ENCODE data around the gene ZNF579. TPM values are rescaled to one million over a fixed set of nuclear protein-coding genes. Genes with fewer than 3 reads are reported as not detected.
A peak's percentile ranks its signal among the peaks of the same experiment; 100 is the strongest.

Gene ZNF579
- polyA plus RNA-seq, 6 donors from 2014 or later, result 0.13 to 0.85 (median 0.40) TPM

DNA sequence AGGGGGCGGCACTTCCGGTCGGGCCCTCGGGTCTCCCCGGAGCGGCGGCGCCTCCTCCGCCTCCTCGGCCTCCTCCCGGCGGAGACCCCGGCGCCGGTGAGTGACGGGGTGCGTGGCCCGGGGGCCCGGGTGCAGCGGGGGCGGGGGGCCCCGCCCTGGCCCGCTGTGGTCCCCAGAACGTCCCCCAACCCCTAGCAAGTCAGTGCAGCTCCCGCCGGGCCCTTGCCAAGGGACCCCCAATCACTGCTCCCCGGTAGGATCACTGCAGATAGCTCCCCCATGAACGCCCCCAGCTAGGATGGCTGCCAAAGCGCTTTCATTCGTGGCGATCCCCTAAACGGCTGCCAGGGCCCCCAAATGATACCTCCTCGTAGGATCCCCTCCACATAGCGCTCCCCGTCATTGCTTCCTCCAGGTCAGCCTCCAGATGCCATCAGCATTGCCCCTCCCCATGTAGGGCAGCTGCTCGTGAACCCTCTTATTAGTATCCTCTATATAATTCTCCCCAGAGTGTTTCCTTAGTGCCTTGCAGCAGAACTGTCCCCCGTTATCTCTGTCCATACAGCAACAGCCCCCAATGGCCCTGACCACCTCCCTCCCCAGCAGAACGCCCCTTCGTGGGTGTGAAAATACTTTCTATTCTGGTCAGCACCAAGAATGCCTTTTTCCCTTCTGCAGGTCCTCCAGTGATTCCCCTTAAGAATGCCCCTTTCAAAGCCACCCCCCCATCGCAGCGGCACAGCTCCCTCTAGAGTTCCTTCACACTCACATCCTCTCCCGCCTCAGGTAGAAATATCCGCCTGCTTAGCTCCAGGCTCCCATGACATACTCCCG lies 25.2 kb upstream of the ZNF579 start, which contains the start of gene ZNF865:
TSS of gene ZNF865 (plus strand) at position 11 of the 834 bp plus-strand sequence. CDS start 7,972 bp downstream, outside the sequence.
- DNase-seq (peak; percentile 66), ATAC-seq (ENCODE audit: low read depth in 2 of 2) (peak; percentile 44 to 45)
- no peaks in the 10 kb centered on the region for H3K27me3 Mint-ChIP-seq
- peak within 1 kb of the TSS; percentile 95 to 99 (median 98) for H3K27ac Mint-ChIP-seq
- peaks cover 4 to 14% of the 10 kb centered on the region in 2 donors for H3K36me3 Mint-ChIP-seq
- peaks cover 53 to 81% (median 75%) of the 10 kb centered on the region in 3 donors for H3K4me1 Mint-ChIP-seq
- peak within 1 kb of the TSS; percentile 86 to 98 (median 95) for H3K4me3 Mint-ChIP-seq
- peaks cover 0 to 2% (median 0%) of the 10 kb centered on the region in 7 donors for H3K9me3 Mint-ChIP-seq

DNA sequence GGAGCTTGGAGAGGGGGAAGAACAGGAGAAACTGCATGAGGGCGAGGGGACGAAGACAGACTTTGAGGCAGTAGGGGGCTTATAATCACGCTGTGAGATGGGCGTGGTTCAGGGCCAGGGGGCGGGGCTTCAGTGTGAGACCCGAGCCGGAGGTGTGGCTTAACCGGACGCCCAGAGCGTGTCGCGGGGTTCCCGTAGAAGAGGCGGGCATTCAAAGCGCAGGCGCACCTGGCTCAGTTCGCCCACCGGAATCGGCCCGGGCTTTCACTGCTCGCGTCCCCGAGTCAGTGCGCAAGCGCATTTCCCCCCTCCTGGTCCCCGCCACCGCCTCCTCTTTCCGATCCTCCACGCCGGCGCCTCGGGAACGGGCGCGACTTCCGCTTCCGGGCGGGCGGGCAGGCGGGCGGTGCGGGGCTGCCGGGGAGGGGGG lies 24.6 kb upstream of the ZNF579 start:
- H3K27ac Mint-ChIP-seq, result peak overlapping the region; percentile 95 to 98 (median 97)
- peaks cover 50 to 75% (median 71%) of the 10 kb centered on the region in 3 donors for H3K4me1 Mint-ChIP-seq
- peaks cover 4 to 14% of the 10 kb centered on the region in 2 donors for H3K36me3 Mint-ChIP-seq
- ATAC-seq (ENCODE audit: low read depth in 2 of 2) (peak; percentile 71 to 74), DNase-seq (peak; percentile 94)
- no peaks in the 10 kb centered on the region for H3K27me3 Mint-ChIP-seq
- peaks cover 0 to 2% (median 0%) of the 10 kb centered on the region in 7 donors for H3K9me3 Mint-ChIP-seq
- peak overlapping the region; percentile 86 to 95 (median 90) for H3K4me3 Mint-ChIP-seq

DNA sequence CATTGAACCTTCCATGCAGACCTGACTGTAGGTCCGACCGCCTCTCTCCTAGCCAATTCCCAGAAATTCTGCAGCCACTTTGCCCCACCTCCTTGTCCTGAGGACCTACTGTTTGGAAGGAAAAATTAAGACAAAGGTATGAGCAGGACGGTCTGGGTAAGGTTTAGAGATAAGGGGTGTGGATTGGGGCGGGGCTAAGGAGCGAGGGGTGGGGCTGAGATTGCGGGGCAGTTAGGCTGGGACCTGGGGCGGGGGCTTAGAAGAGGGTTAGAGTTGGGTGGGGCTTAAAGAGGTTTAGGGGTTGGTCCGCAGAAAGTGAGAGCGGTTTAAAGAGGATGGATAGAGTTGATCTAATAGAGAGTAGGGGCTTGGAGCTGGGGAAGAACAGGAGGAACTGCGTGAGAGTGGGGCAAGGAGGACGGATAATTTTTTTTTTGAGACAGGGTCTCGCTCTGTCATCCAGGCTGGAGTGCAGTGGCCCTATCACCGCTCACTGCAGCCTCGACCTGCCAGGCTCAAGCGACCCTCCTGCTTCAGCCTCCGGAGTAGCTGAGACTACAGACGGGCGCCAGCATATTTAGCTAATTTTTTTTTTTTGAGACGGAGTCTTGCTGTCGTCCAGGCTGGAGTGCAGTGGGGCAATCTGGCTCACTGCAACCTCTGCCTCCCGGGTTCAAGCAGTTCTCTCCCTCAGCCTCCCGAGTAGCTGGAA lies 23.1 kb upstream of the ZNF579 start:
- Mint-ChIP-seq H3K4me3 (peak overlapping the region; percentile 55 to 95 (median 76)), H3K36me3 (peaks cover 0 to 7% of the 10 kb centered on the region in 2 donors), H3K27ac (peak overlapping the region in 4 of 6 donors; percentile 22 to 98 (median 96)), H3K27me3 (no peaks in the 10 kb centered on the region), H3K4me1 (peaks cover 43 to 64% (median 63%) of the 10 kb centered on the region in 3 donors), H3K9me3 (peaks cover 0 to 3% (median 0%) of the 10 kb centered on the region in 7 donors)
- no peak for DNase-seq
- no peak for ATAC-seq (ENCODE audit: low read depth in 2 of 2)

DNA sequence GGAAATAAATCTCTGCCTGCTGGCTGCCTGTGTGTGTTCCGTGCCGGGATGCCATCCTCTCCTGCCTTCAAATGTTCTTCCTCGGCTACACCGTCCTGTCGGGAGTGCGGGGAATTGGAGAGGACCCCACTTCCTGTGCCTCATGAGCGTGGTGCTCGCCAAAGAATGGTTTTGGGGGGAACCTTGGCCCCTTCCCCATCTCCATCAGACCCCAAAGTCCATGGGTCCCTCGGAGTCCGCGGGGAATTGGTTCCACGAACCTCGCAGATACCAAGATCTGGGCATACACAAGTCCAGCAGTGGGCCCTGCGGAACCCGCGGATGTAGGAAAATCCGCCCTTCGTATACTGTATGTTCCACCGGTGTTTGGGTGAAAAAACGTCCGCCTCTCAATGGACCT lies 22.5 kb upstream of the ZNF579 start:
- Mint-ChIP-seq H3K27me3 (no peaks in the 10 kb centered on the region), H3K4me1 (peaks cover 42 to 61% (median 60%) of the 10 kb centered on the region in 3 donors), H3K9me3 (peaks cover 0 to 5% (median 0%) of the 10 kb centered on the region in 7 donors), H3K27ac (peak overlapping the region in 2 of 6 donors; percentile 17 to 29), H3K4me3 (peak overlapping the region in 5 of 8 donors; percentile 36 to 95 (median 65)), H3K36me3 (peaks cover 0 to 5% of the 10 kb centered on the region in 2 donors)
- ATAC-seq (ENCODE audit: low read depth in 2 of 2) (no peak), DNase-seq (no peak)

DNA sequence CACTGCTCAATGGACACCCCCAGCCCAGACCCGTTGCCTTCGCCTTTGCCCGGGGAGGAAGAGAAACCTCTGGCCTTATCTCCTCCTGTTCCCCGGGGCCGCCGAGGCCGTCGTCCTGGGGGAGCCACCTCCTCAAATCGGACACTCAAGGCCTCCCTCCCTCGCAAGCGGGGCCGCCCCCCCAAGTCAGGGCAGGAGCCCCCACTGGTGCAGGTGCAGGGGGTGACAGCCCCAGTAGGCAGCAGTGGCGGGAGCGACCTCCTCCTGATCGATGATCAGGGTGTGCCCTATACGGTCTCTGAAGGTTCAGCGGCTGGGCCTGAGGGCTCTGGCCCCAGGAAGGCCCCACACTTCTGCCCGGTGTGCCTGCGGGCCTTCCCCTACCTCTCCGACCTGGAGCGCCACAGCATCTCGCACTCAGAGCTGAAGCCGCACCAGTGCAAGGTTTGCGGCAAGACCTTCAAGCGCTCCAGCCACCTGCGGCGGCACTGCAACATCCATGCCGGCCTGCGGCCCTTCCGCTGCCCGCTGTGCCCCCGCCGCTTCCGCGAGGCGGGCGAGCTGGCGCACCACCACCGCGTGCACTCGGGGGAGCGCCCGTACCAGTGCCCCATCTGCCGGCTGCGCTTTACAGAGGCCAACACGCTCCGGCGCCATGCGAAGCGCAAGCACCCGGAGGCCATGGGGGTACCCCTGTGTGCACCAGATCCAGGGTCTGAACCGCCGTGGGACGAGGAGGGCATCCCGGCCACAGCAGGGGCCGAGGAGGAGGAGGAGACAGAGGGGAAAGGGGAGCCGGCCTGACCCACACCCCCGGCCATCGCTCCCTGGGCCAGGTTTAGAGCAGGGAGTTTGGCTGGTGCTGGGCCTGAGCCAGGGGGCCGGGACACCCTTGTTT lies 21.7 kb upstream of the ZNF579 start:
- H3K9me3 Mint-ChIP-seq, result peaks cover 0 to 5% (median 0%) of the 10 kb centered on the region in 7 donors
- DNase-seq, result no peak
- H3K27me3 Mint-ChIP-seq, result no peaks in the 10 kb centered on the region
- ATAC-seq (ENCODE audit: low read depth in 2 of 2), result no peak
- H3K4me3 Mint-ChIP-seq, result peak overlapping the region in 5 of 8 donors; percentile 70 to 92 (median 90)
- H3K36me3 Mint-ChIP-seq, result peaks cover 0 to under 1% of the 10 kb centered on the region in 2 donors
- H3K4me1 Mint-ChIP-seq, result peaks cover 37 to 57% (median 55%) of the 10 kb centered on the region in 3 donors
- H3K27ac Mint-ChIP-seq, result peak overlapping the region in 2 of 6 donors; percentile 67 to 76

DNA sequence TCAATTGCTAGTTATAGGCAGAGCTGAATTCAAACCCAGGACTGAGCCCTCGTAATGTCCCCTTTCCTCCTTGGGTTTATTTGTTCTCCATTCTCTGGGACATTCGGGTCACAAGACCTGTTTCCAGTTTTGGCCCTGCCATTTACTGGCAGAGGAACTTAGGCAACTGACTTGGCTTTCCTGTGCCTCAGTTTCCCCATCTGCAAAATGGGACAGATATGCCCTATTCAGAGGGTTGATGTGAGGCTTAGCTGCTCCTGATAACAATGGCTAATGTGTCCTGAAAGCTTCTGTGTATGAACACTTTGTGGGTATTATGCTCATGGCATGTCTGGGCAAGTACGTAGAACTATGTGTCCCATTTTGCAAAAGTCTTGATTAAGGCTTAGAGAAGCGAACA lies 20.4 kb upstream of the ZNF579 start:
- peaks cover 0 to 5% (median 0%) of the 10 kb centered on the region in 7 donors for H3K9me3 Mint-ChIP-seq
- H3K4me1 Mint-ChIP-seq, result peaks cover 27 to 47% (median 44%) of the 10 kb centered on the region in 3 donors
- no peak for DNase-seq
- H3K27me3 Mint-ChIP-seq, result no peaks in the 10 kb centered on the region
- peak overlapping the region; percentile 70 to 97 (median 90) for H3K4me3 Mint-ChIP-seq
- H3K36me3 Mint-ChIP-seq, result peaks cover 9 to 13% of the 10 kb centered on the region in 2 donors
- no peak for ATAC-seq (ENCODE audit: low read depth in 2 of 2)
- H3K27ac Mint-ChIP-seq, result peak overlapping the region in 3 of 6 donors; percentile 69 to 96 (median 91)

DNA sequence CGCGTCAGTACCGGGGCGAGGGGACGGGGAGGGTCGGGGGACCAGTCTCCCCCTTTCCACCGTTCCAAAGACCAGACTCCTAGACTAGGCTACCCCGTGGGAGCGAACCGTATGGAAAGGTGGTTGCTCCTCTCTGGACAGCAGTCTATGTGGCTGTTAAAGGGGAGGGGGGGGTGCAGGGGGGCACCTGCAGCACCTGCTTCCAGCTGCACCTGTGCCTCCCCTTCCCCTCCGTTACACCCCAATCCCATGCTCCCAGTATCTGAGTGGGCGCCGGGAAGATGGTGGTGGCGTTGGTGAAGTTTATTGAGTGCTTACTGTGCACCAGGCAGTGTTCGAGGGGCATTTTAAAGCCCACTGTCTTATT lies 20.0 kb upstream of the ZNF579 start:
- Mint-ChIP-seq H3K4me3 (peak overlapping the region; percentile 70 to 97 (median 90)), H3K36me3 (peaks cover 12 to 18% of the 10 kb centered on the region in 2 donors)

DNA sequence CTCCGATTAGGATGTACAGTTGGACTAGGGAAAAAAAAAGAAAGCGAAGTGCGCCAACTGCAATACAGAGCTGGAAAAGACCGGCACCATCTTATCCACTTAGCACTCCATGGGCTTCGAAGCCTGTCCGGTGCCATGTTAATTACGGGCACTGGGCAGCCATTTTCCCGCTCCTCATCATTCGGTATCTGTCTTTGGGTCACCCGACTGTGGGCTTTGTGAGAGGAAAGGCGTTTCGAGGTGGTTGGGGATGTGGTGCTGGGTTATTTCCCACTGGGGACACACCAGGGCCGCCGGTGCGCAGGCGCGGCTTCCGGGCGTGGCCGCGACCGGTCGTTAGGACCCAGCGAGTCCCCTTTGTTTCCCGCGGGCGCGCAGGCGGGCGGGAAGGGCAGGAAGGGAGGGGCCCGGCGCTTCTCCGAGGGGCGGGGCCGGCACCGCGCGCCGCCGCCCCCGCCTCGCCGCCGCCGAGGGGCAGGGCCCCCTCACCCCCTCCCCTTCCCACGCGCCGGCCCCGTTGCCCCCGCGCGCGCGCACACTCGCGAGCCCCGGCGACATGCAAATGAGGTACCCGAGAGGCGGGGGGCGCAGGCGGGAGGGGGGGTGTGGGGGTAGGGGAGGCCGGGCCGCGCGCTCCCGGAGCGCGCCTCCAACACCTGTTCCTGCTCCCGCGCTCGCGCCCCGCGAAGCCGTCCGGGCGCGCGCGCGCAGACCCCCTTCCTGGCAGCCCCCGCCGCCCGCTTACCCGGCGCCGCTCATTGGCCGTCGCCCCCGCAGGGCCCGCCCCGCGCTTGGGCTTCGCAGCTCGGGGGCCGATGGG lies 19.4 kb upstream of the ZNF579 start, which contains the start of gene ZNF524:
TSS of gene ZNF524 (plus strand) at position 447 of the 820 bp plus-strand sequence. CDS start 1,825 bp downstream, outside the sequence.
- H3K27me3 Mint-ChIP-seq, result no peaks in the 10 kb centered on the region
- H3K27ac Mint-ChIP-seq, result peak within 1 kb of the TSS; percentile 96 to 99 (median 99)
- DNase-seq (peak; percentile 91), ATAC-seq (ENCODE audit: low read depth in 2 of 2) (peak; percentile 64 to 68)
- H3K4me1 Mint-ChIP-seq, result peaks cover 23 to 47% (median 39%) of the 10 kb centered on the region in 3 donors
- H3K9me3 Mint-ChIP-seq, result peaks cover 0 to 10% (median 0%) of the 10 kb centered on the region in 7 donors
- H3K4me3 Mint-ChIP-seq, result peak within 1 kb of the TSS; percentile 90 to 100 (median 98)
- peaks cover 18 to 24% of the 10 kb centered on the region in 2 donors for H3K36me3 Mint-ChIP-seq

More for the DNA sequence above, 20.0 kb upstream of the ZNF579 start:
- Mint-ChIP-seq H3K9me3 (peaks cover 0 to 8% (median 0%) of the 10 kb centered on the region in 7 donors), H3K27ac (peak overlapping the region in 2 of 6 donors; percentile 69 to 96), H3K4me1 (peaks cover 23 to 43% (median 39%) of the 10 kb centered on the region in 3 donors), H3K27me3 (no peaks in the 10 kb centered on the region)
- no peak for ATAC-seq (ENCODE audit: low read depth in 2 of 2)
- no peak for DNase-seq

DNA sequence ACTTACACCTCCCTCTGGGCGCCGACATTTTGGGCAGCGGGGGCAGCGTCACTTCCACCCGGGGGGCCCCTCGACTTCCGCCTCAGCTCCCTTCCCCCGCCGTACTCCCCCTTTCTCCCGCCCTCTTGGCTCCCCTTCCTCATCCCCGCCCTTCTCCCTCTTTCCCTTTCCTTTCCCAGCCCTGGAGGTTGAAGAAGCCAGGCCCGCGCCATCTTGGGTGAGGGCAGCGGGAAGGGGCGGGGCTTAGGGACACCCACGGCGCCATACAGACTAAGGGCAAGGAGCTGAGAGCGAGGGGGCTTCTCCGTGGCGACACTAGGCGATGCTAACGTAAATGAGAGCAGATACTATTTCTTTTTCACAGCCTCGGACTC lies 18.8 kb upstream of the ZNF579 start, which contains the start of gene FIZ1:
TSS of gene FIZ1 (minus strand) at position 50 of the 374 bp plus-strand sequence. CDS start 1,652 bp downstream, outside the sequence.
- Mint-ChIP-seq H3K4me3 (peak within 1 kb of the TSS; percentile 90 to 100 (median 98)), H3K27ac (peak within 1 kb of the TSS; percentile 96 to 99 (median 99)), H3K36me3 (peaks cover 22 to 29% of the 10 kb centered on the region in 2 donors), H3K27me3 (no peaks in the 10 kb centered on the region), H3K9me3 (peaks cover 0 to 12% (median 0%) of the 10 kb centered on the region in 7 donors), H3K4me1 (peaks cover 19 to 42% (median 33%) of the 10 kb centered on the region in 3 donors)
- ATAC-seq (ENCODE audit: low read depth in 2 of 2) (peak; percentile 69 to 71), DNase-seq (peak; percentile 96)

DNA sequence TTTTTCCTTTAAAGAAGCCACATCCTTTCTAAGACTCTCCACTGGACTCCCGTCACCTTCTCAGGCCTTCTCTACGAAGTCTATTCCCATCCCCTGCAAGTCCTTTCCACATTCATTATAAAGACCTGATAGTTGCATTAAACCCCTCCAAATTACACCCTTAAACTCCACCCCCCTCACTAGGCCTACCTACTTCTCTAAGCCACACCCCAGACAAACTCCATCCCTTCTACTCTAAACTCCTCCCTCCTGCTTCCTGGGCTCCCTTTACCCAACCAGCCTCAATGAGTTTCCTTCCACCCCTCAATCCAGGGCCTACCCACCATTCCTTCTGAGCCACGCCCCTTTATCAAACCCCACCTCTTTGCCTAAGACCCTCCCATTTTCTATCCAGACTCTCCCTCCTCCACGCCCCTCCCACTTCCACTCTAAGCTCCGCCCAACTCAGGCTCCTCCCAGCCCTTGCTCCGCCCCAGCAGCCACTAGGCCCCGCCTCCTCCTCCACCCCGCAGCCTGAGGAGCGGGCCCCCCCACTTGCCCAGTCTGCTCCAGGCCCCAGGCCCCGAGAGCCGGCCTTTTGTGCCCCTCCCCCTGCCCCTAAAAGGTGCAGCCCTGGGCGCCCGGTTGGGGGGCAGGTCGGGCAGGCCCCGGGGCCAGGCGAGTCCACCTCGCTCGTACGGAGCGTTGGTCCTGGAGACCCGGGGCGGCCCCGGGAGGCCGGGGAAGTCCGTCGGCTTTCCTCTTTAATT lies 18.2 kb upstream of the ZNF579 start:
- Mint-ChIP-seq H3K27ac (peak overlapping the region; percentile 96 to 99 (median 99)), H3K4me3 (peak overlapping the region; percentile 90 to 100 (median 98)), H3K27me3 (no peaks in the 10 kb centered on the region), H3K36me3 (peaks cover 22 to 29% of the 10 kb centered on the region in 2 donors), H3K4me1 (peaks cover 17 to 37% (median 30%) of the 10 kb centered on the region in 3 donors), H3K9me3 (peaks cover 0 to 12% (median 0%) of the 10 kb centered on the region in 7 donors)
- peak; percentile 58 to 63 for ATAC-seq (ENCODE audit: low read depth in 2 of 2)
- peak; percentile 96 for DNase-seq

DNA sequence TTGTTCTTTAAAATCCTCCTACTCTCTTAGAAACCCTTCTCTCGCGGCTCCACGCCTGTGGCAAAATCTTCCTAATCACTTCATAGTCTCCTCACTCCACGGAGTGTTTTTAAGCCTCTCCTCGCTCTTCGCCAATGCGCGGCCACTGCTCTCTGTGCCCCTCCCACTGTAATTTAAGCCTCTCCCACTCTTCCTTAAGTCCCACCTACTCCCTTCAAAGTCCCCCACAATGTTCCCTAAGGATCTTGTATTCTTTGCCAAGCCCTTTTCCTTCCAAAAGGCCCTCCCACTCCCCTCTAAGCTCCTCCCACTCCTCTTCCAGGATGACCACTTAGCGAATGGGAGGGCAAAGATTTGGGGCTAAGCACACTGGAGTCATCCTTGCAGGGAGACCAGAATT lies 17.4 kb upstream of the ZNF579 start:
- H3K27ac Mint-ChIP-seq, result peak overlapping the region in 1 of 6 donors; percentile 50
- peaks cover 0 to 11% (median 0%) of the 10 kb centered on the region in 7 donors for H3K9me3 Mint-ChIP-seq
- H3K27me3 Mint-ChIP-seq, result no peaks in the 10 kb centered on the region
- DNase-seq (no peak), ATAC-seq (ENCODE audit: low read depth in 2 of 2) (no peak)
- H3K4me3 Mint-ChIP-seq, result peak overlapping the region in 3 of 8 donors; percentile 16 to 99 (median 97)
- peaks cover 11 to 28% (median 24%) of the 10 kb centered on the region in 3 donors for H3K4me1 Mint-ChIP-seq
- peaks cover 22 to 29% of the 10 kb centered on the region in 2 donors for H3K36me3 Mint-ChIP-seq
